SK-N-MC (cell line): ENCODE measurements around the gene TUBA3C.
"Not testable (repeated sequence)": the region's sequence is repeated elsewhere in the genome, so short reads cannot be mapped to it uniquely, and the experiment has no call there.

Experiments used
- DNase-seq: peaks from one replicate; pipeline ENCODE4 v3.0.0-alpha.2; 2011; ENCODE audit warnings: low read depth, low spot score
- H3K27ac ChIP-seq: fragments of 200-600 bp; sonication (generic); 2 replicates; pipeline ENCODE4 v1.5.1; 2016; ENCODE audit warnings: mixed run types
- H3K36me3 ChIP-seq: fragments of 200-600 bp; sonication (generic); 2 replicates; pipeline ENCODE4 v1.6.1; 2017; ENCODE audit warnings: antibody characterized with exemption, low read length, mixed read lengths; ENCODE audit not compliant: insufficient read depth
- H3K4me3 ChIP-seq: fragments of 200-600 bp; sonication (generic); 2 replicates; pipeline ENCODE4 v1.5.1; 2016
- H3K9ac ChIP-seq: fragments of 200-600 bp; sonication (generic); 2 replicates; pipeline ENCODE4 v1.8.0; 2017; ENCODE audit warnings: mixed run types, mixed read lengths; ENCODE audit not compliant: insufficient read length
- H3K9me3 ChIP-seq: fragments of 200-600 bp; sonication (generic); 2 replicates; pipeline ENCODE4 v1.6.1; 2017; ENCODE audit warnings: low read depth, mild to moderate bottlenecking, antibody characterized with exemption, low read length, moderate library complexity, mixed read lengths
- EZH2 ChIP-seq: fragments of 200-600 bp; sonication (generic); IDR thresholded peaks from one replicate; pipeline ENCODE4 v1.6.1; 2017; ENCODE audit warnings: antibody characterized with exemption
- FOXP2 ChIP-seq: optimal IDR thresholded peaks from 2 replicates; pipeline ENCODE3; 2011; ENCODE audit warnings: mild to moderate bottlenecking, moderate library complexity; ENCODE audit not compliant: insufficient read depth; ENCODE audit errors: extremely low read length, control extremely low read depth
- POLR2AphosphoS5 ChIP-seq: IDR thresholded peaks from 2 replicates; pipeline ENCODE4 v1.6.1; 2012; ENCODE audit warnings: mild to moderate bottlenecking, low read depth, low read length, borderline replicate concordance

Gene TUBA3C

DNA sequence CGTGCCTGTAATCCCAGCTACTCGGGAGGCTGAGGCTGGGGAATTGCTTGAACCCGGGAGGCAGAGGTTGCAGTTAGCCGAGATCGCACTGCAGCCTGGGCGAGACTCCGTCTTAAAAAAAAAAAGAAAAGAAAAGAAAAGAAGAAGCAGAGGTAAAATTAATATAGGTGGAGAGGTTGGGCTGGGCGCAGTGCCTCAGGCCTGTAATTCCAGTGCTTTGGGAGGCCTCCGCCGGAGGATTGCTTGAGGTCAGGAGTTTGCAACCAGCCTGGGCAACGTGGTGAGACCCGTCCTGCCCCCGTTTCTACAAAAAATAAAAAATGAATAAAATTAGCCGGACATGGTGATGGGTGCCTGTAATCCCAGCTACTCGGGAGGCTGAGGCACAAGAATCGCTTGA lies 912 bp upstream of the TUBA3C start:
- Histone ChIP-seq H3K4me3 (no peak overlapping the region), H3K9ac (no peak overlapping the region), H3K9me3 (no peaks in the 10 kb centered on the region), H3K27ac (no peak overlapping the region), H3K36me3 (no peaks in the 10 kb centered on the region)
- DNase-seq, result no peak
- TF ChIP-seq EZH2, result no peak

DNA sequence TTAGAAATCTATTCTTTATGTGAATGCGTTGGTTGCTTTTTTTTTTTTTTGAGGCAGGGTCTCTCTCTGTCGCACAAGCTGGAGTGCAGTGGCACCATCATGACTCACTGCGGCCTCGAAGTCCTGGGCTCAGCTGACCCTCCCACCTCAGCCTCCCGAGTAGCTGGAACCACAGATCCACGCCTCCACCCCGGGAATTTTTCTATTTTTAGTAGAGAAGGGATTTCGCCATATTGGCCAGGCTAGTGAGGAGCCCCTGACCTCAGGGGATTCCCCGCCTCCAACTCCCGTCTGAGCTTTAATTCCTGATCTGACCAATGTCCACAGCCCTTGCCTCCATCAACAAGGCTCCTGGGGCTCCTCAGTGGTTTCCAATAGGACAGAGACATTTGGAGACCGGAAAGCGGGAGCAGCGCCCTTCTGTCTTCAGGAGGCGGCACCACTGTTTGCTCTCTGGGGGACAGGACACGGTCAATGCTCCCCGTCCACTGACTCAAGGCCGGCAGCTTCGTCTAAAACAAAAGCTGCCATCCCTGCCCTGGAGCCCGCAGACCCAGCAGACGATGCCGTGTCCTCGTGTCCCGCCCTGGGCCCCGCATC lies 503 bp downstream of the TUBA3C start:
- no peaks in the 10 kb centered on the region for H3K9me3 ChIP-seq
- H3K27ac ChIP-seq, result no peak overlapping the region
- H3K4me3 ChIP-seq, result no peak overlapping the region
- no peak for DNase-seq
- no peak overlapping the region for H3K9ac ChIP-seq
- no peaks in the 10 kb centered on the region for H3K36me3 ChIP-seq
- TF ChIP-seq EZH2, result no peak
- TF ChIP-seq POLR2AphosphoS5, result no peak
- TF ChIP-seq FOXP2, result no peak

DNA sequence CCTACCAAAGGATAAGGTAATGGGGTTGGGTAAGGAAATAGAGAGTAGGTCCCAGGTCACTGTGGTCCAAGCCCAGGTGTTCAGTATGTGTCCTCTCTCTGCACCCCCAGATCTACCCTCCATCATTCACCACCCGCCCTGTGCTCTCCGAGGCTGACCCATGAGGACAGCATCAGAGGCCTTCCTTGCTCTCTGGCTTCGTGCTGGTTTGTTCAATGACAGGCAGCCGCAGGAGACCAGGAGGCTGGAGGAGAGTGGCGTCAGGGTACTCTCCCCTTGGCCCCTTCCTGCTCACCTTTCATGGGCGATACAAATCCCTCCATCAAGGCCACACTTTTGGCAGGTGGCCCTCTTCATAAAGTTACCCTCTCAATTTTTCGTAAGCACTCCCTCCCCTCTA lies 1.7 kb downstream of the TUBA3C start:
- DNase-seq, result no peak
- TF ChIP-seq EZH2, result no peak
- no peak for TF ChIP-seq FOXP2
- TF ChIP-seq POLR2AphosphoS5, result no peak
- H3K9me3 ChIP-seq, result no peaks in the 10 kb centered on the region

DNA sequence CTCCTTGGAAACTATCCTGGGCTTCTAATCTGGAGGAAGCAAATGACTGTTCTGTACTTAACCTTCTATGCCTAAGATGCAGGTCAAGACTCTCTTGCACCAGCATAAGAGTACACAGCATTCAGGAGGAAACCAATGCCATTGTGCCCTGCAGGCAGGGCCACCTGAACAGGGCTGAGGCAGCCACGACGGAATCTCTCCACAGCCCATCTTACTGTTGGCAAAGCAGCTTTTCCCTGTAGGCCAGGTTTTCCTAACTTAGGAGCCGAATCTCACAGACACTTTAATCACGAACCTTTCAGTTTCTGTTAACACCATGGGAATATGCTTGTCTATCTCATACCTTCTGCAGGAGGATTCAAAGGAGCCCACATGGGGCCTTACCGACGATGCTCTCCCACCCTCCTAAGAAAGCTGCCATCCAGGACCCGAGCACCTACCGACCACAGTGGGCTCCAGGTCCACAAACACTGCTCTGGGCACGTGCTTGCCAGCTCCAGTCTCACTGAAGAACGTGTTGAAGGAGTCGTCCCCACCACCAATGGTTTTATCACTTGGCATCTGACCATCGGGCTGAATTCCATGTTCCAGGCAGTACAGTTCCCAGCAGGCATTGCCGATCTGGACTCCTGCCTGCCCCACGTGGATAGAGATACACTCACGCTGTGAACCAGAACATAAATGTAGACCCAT lies 2.6 kb downstream of the TUBA3C start:
- H3K27ac ChIP-seq, result no peak overlapping the region
- no peaks in the 10 kb centered on the region for H3K36me3 ChIP-seq
- no peaks in the 10 kb centered on the region for H3K9me3 ChIP-seq
- TF ChIP-seq FOXP2 (no peak), POLR2AphosphoS5 (no peak), EZH2 (no peak)
- H3K4me3 ChIP-seq, result no peak overlapping the region
- no peak overlapping the region for H3K9ac ChIP-seq
- DNase-seq, result no peak

More for the DNA sequence above, 1.7 kb downstream of the TUBA3C start:
- no peak overlapping the region for H3K4me3 ChIP-seq
- no peak overlapping the region for H3K9ac ChIP-seq
- H3K36me3 ChIP-seq, result no peaks in the 10 kb centered on the region
- H3K27ac ChIP-seq, result no peak overlapping the region

DNA sequence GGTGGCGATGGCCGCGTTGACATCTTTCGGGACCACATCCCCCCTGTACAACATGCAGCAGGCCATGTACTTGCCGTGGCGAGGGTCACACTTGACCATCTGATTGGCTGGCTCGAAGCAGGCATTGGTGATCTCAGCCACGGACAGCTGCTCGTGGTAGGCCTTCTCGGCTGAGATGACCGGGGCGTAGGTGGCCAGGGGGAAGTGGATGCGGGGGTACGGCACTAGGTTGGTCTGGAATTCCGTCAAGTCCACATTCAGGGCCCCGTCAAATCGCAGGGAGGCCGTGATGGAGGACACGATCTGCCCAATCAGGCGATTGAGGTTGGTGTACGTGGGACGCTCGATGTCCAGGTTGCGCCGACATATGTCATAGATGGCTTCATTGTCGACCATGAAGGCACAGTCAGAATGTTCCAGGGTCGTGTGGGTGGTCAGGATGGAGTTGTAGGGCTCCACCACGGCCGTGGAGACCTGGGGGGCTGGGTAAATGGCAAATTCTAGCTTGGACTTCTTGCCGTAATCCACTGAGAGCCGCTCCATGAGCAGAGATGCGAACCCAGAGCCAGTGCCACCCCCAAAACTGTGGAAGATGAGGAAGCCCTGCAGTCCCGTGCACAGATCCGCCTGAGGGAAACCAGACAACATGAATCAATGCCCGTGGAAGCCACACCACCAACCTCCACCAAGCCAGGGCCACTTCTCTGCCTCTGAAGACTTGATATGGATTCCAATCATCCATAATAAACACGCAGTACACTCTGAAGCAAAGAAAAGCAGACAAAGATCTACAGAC lies 4.4 kb downstream of the TUBA3C start:
- not testable (repeated sequence) for H3K36me3 ChIP-seq, H3K4me3 ChIP-seq, H3K27ac ChIP-seq, H3K9me3 ChIP-seq, H3K9ac ChIP-seq, DNase-seq

DNA sequence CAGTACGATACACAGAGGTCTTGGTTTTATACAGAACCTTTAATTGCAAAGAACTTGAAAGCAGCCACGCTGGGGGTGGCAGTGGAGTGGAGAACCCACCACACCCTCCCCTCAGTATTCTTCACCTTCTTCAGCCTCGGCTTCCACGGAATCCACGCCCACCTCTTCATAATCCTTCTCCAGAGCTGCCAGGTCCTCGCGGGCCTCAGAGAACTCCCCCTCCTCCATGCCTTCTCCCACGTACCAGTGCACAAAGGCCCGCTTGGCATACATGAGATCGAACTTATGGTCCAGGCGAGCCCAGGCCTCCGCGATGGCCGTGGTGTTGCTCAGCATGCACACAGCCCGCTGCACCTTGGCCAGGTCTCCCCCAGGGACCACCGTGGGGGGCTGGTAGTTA lies 7.9 kb downstream of the TUBA3C start:
- no peak for DNase-seq
- H3K9me3 ChIP-seq, result no peaks in the 10 kb centered on the region
- no peak overlapping the region for H3K27ac ChIP-seq
- TF ChIP-seq POLR2AphosphoS5 (no peak), EZH2 (no peak)
- no peak overlapping the region for H3K4me3 ChIP-seq
- no peaks in the 10 kb centered on the region for H3K36me3 ChIP-seq
- no peak overlapping the region for H3K9ac ChIP-seq

DNA sequence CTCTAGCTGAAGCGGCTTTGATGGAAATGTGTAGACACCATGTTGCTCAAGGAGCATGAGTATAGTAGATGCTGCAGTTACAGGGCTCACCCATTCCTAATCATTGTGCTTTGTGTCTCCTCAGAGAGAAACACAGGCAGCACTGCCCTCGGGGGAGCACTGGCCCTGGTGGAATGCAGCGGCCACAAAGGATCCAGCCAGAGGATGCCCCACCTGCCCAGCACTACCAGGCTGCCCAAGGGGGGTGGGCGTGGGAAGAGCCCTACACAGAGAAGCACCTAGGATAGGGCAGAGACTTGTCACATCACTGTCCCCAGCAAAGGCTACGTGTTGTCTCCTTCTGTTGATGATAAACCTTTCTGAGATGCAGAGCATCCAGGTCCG lies 9.0 kb downstream of the TUBA3C start:
- H3K4me3 ChIP-seq, result no peak overlapping the region
- DNase-seq, result no peak
- no peak overlapping the region for H3K9ac ChIP-seq
- no peaks in the 10 kb centered on the region for H3K9me3 ChIP-seq
- H3K36me3 ChIP-seq, result no peaks in the 10 kb centered on the region
- TF ChIP-seq FOXP2 (no peak), EZH2 (no peak), POLR2AphosphoS5 (no peak)
- no peak overlapping the region for H3K27ac ChIP-seq

DNA sequence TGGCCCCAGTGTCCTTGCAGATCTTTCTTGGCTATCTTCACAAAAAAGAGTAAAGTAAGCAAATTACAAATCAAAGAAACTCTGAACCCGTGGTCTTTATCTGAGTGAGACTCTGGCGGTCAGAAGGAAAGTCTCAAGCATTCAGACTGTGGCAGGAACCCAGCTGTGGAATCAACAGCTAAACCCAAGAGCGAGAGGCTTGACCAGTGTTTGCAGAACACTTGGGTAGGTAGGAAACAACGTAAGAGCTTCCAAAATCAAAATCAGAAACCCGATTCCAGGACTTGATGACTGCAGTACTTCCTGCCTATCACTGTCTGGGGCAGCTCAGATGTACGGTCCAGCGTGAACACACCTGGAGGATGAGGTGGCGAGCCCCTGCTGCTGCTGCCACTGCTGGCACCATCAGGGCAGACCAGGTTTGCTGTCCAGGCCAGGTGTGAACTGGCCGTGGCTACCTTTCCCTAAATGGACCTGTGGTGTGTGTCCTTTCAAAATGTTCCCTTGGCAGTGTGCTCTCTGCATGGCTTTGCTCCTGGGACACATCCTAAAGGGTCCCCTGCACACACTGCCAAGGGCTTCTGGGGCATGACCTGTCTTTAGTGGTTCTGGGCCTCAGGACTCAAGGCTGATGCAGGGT lies 9.5 kb downstream of the TUBA3C start:
- Histone ChIP-seq H3K36me3 (no peaks in the 10 kb centered on the region), H3K27ac (no peak overlapping the region), H3K9ac (no peak overlapping the region), H3K9me3 (no peaks in the 10 kb centered on the region), H3K4me3 (no peak overlapping the region)
- DNase-seq, result no peak
- TF ChIP-seq POLR2AphosphoS5, result no peak
- TF ChIP-seq FOXP2, result no peak
- no peak for TF ChIP-seq EZH2
